Endothelial cell of umbilical vein (primary cell): ENCODE measurements around the gene SAMD11.

Source experiments
- CTCF ChIP-seq, 2 donors: IDR thresholded peaks; 1 replicate in 1 of 2; 2 replicates in 1 of 2; pipeline ENCODE4 v1.5.1; 2011; ENCODE audit warnings: low read length in 2 of 2, mild to moderate bottlenecking in 2 of 2, moderate library complexity in 2 of 2, control low read depth in 1 of 2, inconsistent platforms in 1 of 2, low read depth in 1 of 2; ENCODE audit not compliant: insufficient read depth in 1 of 2; ENCODE audit errors: extremely low read depth in 1 of 2
- EZH2 ChIP-seq: IDR thresholded peaks from 2 replicates; pipeline ENCODE4 v1.6.1; 2012; ENCODE audit warnings: borderline replicate concordance, low read depth, mild to moderate bottlenecking, moderate library complexity, low read length, inconsistent platforms; ENCODE audit not compliant: severe bottlenecking
- FOS ChIP-seq: IDR thresholded peaks from 2 replicates; pipeline ENCODE4 v1.6.1; 2011; ENCODE audit warnings: mild to moderate bottlenecking, low read length, moderate library complexity, borderline replicate concordance; ENCODE audit not compliant: insufficient read depth
- GATA2 ChIP-seq: IDR thresholded peaks from 2 replicates; pipeline ENCODE4 v1.7.0; 2011; ENCODE audit warnings: low read depth, mild to moderate bottlenecking, moderate library complexity, mixed read lengths, low read length; ENCODE audit not compliant: insufficient read length, insufficient read depth
- JUN ChIP-seq: IDR thresholded peaks from 2 replicates; pipeline ENCODE4 v1.6.1; 2011; ENCODE audit warnings: borderline replicate concordance, low read depth; ENCODE audit not compliant: insufficient read length, insufficient read depth
- MAX ChIP-seq: IDR thresholded peaks from 2 replicates; pipeline ENCODE4 v1.6.1; 2011; ENCODE audit not compliant: insufficient read depth, insufficient read length
- MYC ChIP-seq: IDR thresholded peaks from one replicate; pipeline ENCODE4 v1.6.1; 2011; ENCODE audit warnings: mild to moderate bottlenecking, low read depth, low read length
- POLR2A ChIP-seq: IDR thresholded peaks from 2 replicates; pipeline ENCODE4 v1.6.1; 2012; ENCODE audit warnings: low read depth, mild to moderate bottlenecking, control low read depth, low read length
- POLR2AphosphoS5 ChIP-seq: IDR thresholded peaks from 2 replicates; pipeline ENCODE4 v1.6.1; 2012; ENCODE audit warnings: low read depth, mild to moderate bottlenecking, control low read depth, low read length, moderate library complexity; ENCODE audit not compliant: insufficient read depth

- TF ChIP-seq POLR2AphosphoS5 (no peak), CTCF (IDR thresholded peaks at IDR 0.05; ENCODE audit: extremely low read depth in 1 of 2, insufficient read depth in 1 of 2, low read depth in 1 of 2, low read length in 2 of 2) (no peak), JUN (no peak), POLR2A (no peak), EZH2 (no peak), MAX (no peak), GATA2 (no peak), MYC (no peak), FOS (no peak)
Measured at GRCh38 chr1:886760-887159, 37.0 kb upstream of the SAMD11 start.
